WTC11 (cell line): ENCODE results near the gene RTBDN. TPM values are rescaled to one million over a fixed set of nuclear protein-coding genes. Genes with fewer than 3 reads are reported as not detected.

Experiments used
- ATAC-seq: fragments of 200-7000 bp; cut with Tn5 transposase; 2 replicates; pipeline ENCODE4 v1.10.0; 2021; ENCODE audit warnings: mild to moderate bottlenecking, moderate library complexity
- CTCF ChIA-PET: fragments of 300-600 bp; sonication (Branson Sonifier 250); formaldehyde crosslinking; loops from one replicate; lab custom pipeline; 2021; ENCODE audit warnings: antibody characterized with exemption; lab: Charles Lee
- POLR2A ChIA-PET: fragments of 350-600 bp; sonication (Branson Sonifier 250); formaldehyde crosslinking; loops from one replicate; lab custom pipeline; 2021; ENCODE audit warnings: antibody characterized with exemption; lab: Charles Lee
- DNase-seq: peaks from one replicate; pipeline ENCODE4 v3.0.0; 2021; ENCODE audit warnings: low spot score
- H3K27ac Mint-ChIP-seq: 2 replicates; pipeline ENCODE4 v1.8.0; 2021; ENCODE audit warnings: mixed read lengths
- H3K27me3 Mint-ChIP-seq: 2 replicates; pipeline ENCODE4 v1.8.0; 2021; ENCODE audit warnings: low read depth, mild to moderate bottlenecking, moderate library complexity, mixed read lengths
- H3K36me3 Mint-ChIP-seq: 2 replicates; pipeline ENCODE4 v1.8.0; 2021; ENCODE audit warnings: mixed read lengths
- H3K4me1 Mint-ChIP-seq: 2 replicates; pipeline ENCODE4 v1.8.0; 2022; ENCODE audit warnings: mixed read lengths
- H3K4me3 Mint-ChIP-seq: 2 replicates; pipeline ENCODE4 v1.8.0; 2021; ENCODE audit warnings: mild to moderate bottlenecking, moderate library complexity, mixed read lengths
- H3K9me3 Mint-ChIP-seq: 2 replicates; pipeline ENCODE4 v1.8.0; 2021; ENCODE audit warnings: mixed read lengths
- ATF1 ChIP-seq: sonication (generic); formaldehyde crosslinking; IDR thresholded peaks from 2 replicates; pipeline ENCODE4 v1.8.1; 2023; ENCODE audit warnings: mild to moderate bottlenecking, moderate library complexity, missing genetic modification reagents
- CREM ChIP-seq: sonication (generic); formaldehyde crosslinking; IDR thresholded peaks from 2 replicates; pipeline ENCODE4 v1.8.1; 2022; ENCODE audit warnings: mild to moderate bottlenecking, missing genetic modification reagents, moderate library complexity
- CTCF ChIP-seq: fragments of 200-600 bp; IDR thresholded peaks from 2 replicates; pipeline ENCODE4 v1.8.0; 2022; ENCODE audit warnings: antibody characterized with exemption
- ELF4 ChIP-seq: sonication (generic); formaldehyde crosslinking; IDR thresholded peaks from 2 replicates; pipeline ENCODE4 v1.8.1; 2022; ENCODE audit warnings: low read depth, mild to moderate bottlenecking, moderate library complexity, missing genetic modification reagents
- ESRRA ChIP-seq: sonication (generic); formaldehyde crosslinking; IDR thresholded peaks from 2 replicates; pipeline ENCODE4 v1.8.1; 2022; ENCODE audit warnings: mild to moderate bottlenecking, missing genetic modification reagents, borderline replicate concordance
- ETV6 ChIP-seq: sonication (generic); formaldehyde crosslinking; IDR thresholded peaks from 2 replicates; pipeline ENCODE4 v1.8.1; 2022; ENCODE audit warnings: mild to moderate bottlenecking, missing genetic modification reagents
- IRF1 ChIP-seq: sonication (generic); formaldehyde crosslinking; IDR thresholded peaks from 2 replicates; pipeline ENCODE4 v1.8.0; 2023; ENCODE audit warnings: missing genetic modification reagents
- KAT7 ChIP-seq: sonication (generic); formaldehyde crosslinking; IDR thresholded peaks from 2 replicates; pipeline ENCODE4 v1.8.1; 2023; ENCODE audit warnings: missing genetic modification reagents, mild to moderate bottlenecking, borderline replicate concordance
- NFE2L1 ChIP-seq: sonication (generic); formaldehyde crosslinking; IDR thresholded peaks from 2 replicates; pipeline ENCODE4 v1.8.1; 2023; ENCODE audit warnings: missing genetic modification reagents
- NR1H2 ChIP-seq: sonication (generic); formaldehyde crosslinking; IDR thresholded peaks from 2 replicates; pipeline ENCODE4 v1.9.0; 2021; ENCODE audit warnings: mild to moderate bottlenecking, moderate library complexity, missing genetic modification reagents
- OVOL2 ChIP-seq: fragments of 250-450 bp; sonication (Bioruptor Pico); IDR thresholded peaks from 2 replicates; pipeline ENCODE4 v1.9.0; 2021; ENCODE audit warnings: mild to moderate bottlenecking, borderline replicate concordance
- SMAD3 ChIP-seq: sonication (generic); formaldehyde crosslinking; IDR thresholded peaks from 2 replicates; pipeline ENCODE4 v1.8.0; 2022; ENCODE audit warnings: missing genetic modification reagents, mild to moderate bottlenecking, borderline replicate concordance
- ZBTB43 ChIP-seq: sonication (generic); formaldehyde crosslinking; IDR thresholded peaks from 2 replicates; pipeline ENCODE4 v1.8.1; 2023; ENCODE audit warnings: mild to moderate bottlenecking, missing genetic modification reagents
- ZNF263 ChIP-seq: sonication (generic); formaldehyde crosslinking; IDR thresholded peaks from 2 replicates; pipeline ENCODE4 v1.8.1; 2022; ENCODE audit warnings: low read depth, mild to moderate bottlenecking, moderate library complexity, missing genetic modification reagents
- ZSCAN18 ChIP-seq: fragments of 250-450 bp; sonication (Bioruptor Pico); IDR thresholded peaks from 2 replicates; pipeline ENCODE4 v2.1.2; 2022; ENCODE audit warnings: mild to moderate bottlenecking, moderate library complexity
- total RNA-seq: library from RNA; stranded (reverse); gene quantifications from 3 replicates; pipeline ENCODE4 v1.2.3, GENCODE V29; 2021
- TF ChIP-seq, protein P1 (sequence below): sonication (generic); formaldehyde crosslinking; conservative IDR thresholded peaks from 2 replicates; pipeline ENCODE4 v1.8.1; 2022; ENCODE audit warnings: mild to moderate bottlenecking, missing genetic modification reagents
- TF ChIP-seq, protein P2 (sequence below): sonication (generic); formaldehyde crosslinking; IDR thresholded peaks from 2 replicates; pipeline ENCODE4 v1.8.0; 2023; ENCODE audit warnings: missing genetic modification reagents, mild to moderate bottlenecking, borderline replicate concordance

The RTBDN gene
- total RNA-seq, 1 experiment from 2014 or later, result 2.4 TPM

DNA sequence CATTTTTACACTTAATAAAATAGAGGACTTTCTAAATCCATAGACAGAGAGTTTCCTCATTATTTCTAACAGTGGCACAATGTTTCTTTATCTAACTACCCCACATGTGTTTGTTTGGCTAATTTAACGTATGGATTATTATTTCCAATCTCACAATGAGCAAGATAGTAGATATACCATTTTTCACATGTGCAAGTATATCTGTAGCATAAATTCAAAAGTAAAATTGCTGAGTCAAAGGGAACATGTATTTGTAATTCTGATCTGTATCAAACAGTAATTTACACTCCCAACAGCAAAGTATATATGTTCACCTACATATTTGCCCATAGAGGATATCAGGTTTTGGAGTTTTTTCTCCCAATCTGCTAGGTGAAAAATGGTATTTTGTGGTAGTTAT is 22.3 kb upstream of the RTBDN start:
- ATAC-seq, result no peak
- CTCF ChIA-PET, result interaction anchor here (3.0 kb wide), 1 partner anchor 9 kb away, joined by 11 read pairs; no protein-coding TSS in a partner anchor

More for the DNA sequence above, 22.3 kb upstream of the RTBDN start:
- peaks cover 34% of the 10 kb centered on the region for H3K36me3 Mint-ChIP-seq
- H3K27me3 Mint-ChIP-seq, result no peaks in the 10 kb centered on the region
- H3K4me3 Mint-ChIP-seq, result no peak overlapping the region
- no peak for DNase-seq
- H3K4me1 Mint-ChIP-seq, result no peaks in the 10 kb centered on the region
- no peak overlapping the region for H3K27ac Mint-ChIP-seq
- no peak for TF ChIP-seq NFE2L1 (CRISPR knock-in tag)
- TF ChIP-seq ETV6, result no peak
- no peak for TF ChIP-seq IRF1 (CRISPR knock-in tag)
- TF ChIP-seq SMAD3, result no peak
- no peak for TF ChIP-seq ZSCAN18 (CRISPR knock-in tag)
- no peak for TF ChIP-seq ELF4 (CRISPR knock-in tag)
- TF ChIP-seq, protein P1, sequence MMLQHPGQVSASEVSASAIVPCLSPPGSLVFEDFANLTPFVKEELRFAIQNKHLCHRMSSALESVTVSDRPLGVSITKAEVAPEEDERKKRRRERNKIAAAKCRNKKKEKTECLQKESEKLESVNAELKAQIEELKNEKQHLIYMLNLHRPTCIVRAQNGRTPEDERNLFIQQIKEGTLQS, result no peak
- TF ChIP-seq, protein P2, sequence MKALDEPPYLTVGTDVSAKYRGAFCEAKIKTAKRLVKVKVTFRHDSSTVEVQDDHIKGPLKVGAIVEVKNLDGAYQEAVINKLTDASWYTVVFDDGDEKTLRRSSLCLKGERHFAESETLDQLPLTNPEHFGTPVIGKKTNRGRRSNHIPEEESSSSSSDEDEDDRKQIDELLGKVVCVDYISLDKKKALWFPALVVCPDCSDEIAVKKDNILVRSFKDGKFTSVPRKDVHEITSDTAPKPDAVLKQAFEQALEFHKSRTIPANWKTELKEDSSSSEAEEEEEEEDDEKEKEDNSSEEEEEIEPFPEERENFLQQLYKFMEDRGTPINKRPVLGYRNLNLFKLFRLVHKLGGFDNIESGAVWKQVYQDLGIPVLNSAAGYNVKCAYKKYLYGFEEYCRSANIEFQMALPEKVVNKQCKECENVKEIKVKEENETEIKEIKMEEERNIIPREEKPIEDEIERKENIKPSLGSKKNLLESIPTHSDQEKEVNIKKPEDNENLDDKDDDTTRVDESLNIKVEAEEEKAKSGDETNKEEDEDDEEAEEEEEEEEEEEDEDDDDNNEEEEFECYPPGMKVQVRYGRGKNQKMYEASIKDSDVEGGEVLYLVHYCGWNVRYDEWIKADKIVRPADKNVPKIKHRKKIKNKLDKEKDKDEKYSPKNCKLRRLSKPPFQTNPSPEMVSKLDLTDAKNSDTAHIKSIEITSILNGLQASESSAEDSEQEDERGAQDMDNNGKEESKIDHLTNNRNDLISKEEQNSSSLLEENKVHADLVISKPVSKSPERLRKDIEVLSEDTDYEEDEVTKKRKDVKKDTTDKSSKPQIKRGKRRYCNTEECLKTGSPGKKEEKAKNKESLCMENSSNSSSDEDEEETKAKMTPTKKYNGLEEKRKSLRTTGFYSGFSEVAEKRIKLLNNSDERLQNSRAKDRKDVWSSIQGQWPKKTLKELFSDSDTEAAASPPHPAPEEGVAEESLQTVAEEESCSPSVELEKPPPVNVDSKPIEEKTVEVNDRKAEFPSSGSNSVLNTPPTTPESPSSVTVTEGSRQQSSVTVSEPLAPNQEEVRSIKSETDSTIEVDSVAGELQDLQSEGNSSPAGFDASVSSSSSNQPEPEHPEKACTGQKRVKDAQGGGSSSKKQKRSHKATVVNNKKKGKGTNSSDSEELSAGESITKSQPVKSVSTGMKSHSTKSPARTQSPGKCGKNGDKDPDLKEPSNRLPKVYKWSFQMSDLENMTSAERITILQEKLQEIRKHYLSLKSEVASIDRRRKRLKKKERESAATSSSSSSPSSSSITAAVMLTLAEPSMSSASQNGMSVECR, result no peak
- TF ChIP-seq NR1H2, result no peak
- no peak for TF ChIP-seq ZBTB43 (CRISPR knock-in tag)
- TF ChIP-seq ATF1 (CRISPR knock-in tag), result no peak
- no peak for TF ChIP-seq CTCF
- no peak for TF ChIP-seq ZNF263 (CRISPR knock-in tag)
- TF ChIP-seq OVOL2 (CRISPR knock-in tag), result no peak
- no peak for TF ChIP-seq CREM (CRISPR knock-in tag)
- no peak for TF ChIP-seq ESRRA (CRISPR knock-in tag)
- no peak for TF ChIP-seq KAT7
- POLR2A ChIA-PET, result no interaction called here
- H3K9me3 Mint-ChIP-seq, result peaks cover 12% of the 10 kb centered on the region
